GM23338 (cell line): ENCODE measurements around the gene RAD51B. TPM values are rescaled to one million over a fixed set of nuclear protein-coding genes. Genes with fewer than 3 reads are reported as not detected.

Experiments
- ATAC-seq: fragments of 200-7000 bp; cut with Tn5 transposase; 3 replicates; pipeline ENCODE4 v1.9.1; 2020
- DNase-seq: peaks from one replicate; pipeline ENCODE4 v3.0.0-alpha.2; 2015; ENCODE audit warnings: low spot score
- H2AFZ ChIP-seq: fragments of 200-600 bp; sonication (generic); 2 replicates; pipeline ENCODE4 v1.8.0; 2016; ENCODE audit warnings: antibody characterized with exemption, mild to moderate bottlenecking, moderate library complexity
- H3F3A ChIP-seq: fragments of 200-600 bp; sonication (generic); replicated peaks from 2 replicates; pipeline ENCODE4 v1.8.0; 2017; ENCODE audit warnings: antibody characterized with exemption, mixed run types, low read depth
- H3K27ac ChIP-seq: fragments of 200-600 bp; sonication (generic); 2 replicates; pipeline ENCODE4 v1.6.1; 2016; ENCODE audit warnings: low read depth
- H3K27me3 ChIP-seq: fragments of 200-600 bp; sonication (generic); 2 replicates; pipeline ENCODE4 v1.8.0; 2016; ENCODE audit warnings: mild to moderate bottlenecking, mixed run types, moderate library complexity; ENCODE audit not compliant: insufficient read depth
- H3K36me3 ChIP-seq: fragments of 200-600 bp; sonication (generic); 2 replicates; pipeline ENCODE4 v1.8.0; 2016; ENCODE audit warnings: mild to moderate bottlenecking; ENCODE audit not compliant: insufficient read depth
- H3K4me1 ChIP-seq: fragments of 200-600 bp; sonication (generic); 2 replicates; pipeline ENCODE4 v1.8.0; 2016; ENCODE audit warnings: mild to moderate bottlenecking, moderate library complexity; ENCODE audit not compliant: insufficient read depth
- H3K4me2 ChIP-seq: fragments of 200-600 bp; sonication (generic); 2 replicates; pipeline ENCODE4 v1.7.1; 2017; ENCODE audit warnings: mixed run types
- H3K4me3 ChIP-seq: fragments of 200-600 bp; sonication (generic); 2 replicates; pipeline ENCODE4 v1.6.1; 2016; ENCODE audit warnings: mixed run types
- H3K79me2 ChIP-seq: fragments of 200-600 bp; sonication (generic); replicated peaks from 2 replicates; pipeline ENCODE4 v1.8.0; 2017; ENCODE audit warnings: mild to moderate bottlenecking; ENCODE audit not compliant: insufficient read depth
- H3K9me2 ChIP-seq: fragments of 200-600 bp; sonication (generic); 2 replicates; pipeline ENCODE4 v1.8.0; 2017; ENCODE audit not compliant: insufficient read depth
- H4K20me1 ChIP-seq: fragments of 200-600 bp; sonication (generic); replicated peaks from 2 replicates; pipeline ENCODE4 v1.8.0; 2017; ENCODE audit warnings: mild to moderate bottlenecking; ENCODE audit not compliant: insufficient read depth
- H3K27ac Mint-ChIP-seq: 2 replicates; pipeline ENCODE4 v1.8.0; 2020; ENCODE audit warnings: inconsistent platforms, mild to moderate bottlenecking, moderate library complexity, mixed read lengths
- H3K27me3 Mint-ChIP-seq: 3 replicates; pipeline ENCODE4 v1.8.0; 2022; ENCODE audit warnings: low read depth, mild to moderate bottlenecking, moderate library complexity, mixed read lengths, inconsistent platforms; ENCODE audit not compliant: insufficient read depth, poor library complexity
- H3K36me3 Mint-ChIP-seq: 3 replicates; pipeline ENCODE4 v1.8.0; 2021; ENCODE audit warnings: low read depth, mild to moderate bottlenecking, inconsistent platforms, moderate library complexity, mixed read lengths
- H3K4me1 Mint-ChIP-seq: 3 replicates; pipeline ENCODE4 v1.8.0; 2020; ENCODE audit warnings: mild to moderate bottlenecking, inconsistent platforms, mixed read lengths
- H3K4me3 Mint-ChIP-seq: 3 replicates; pipeline ENCODE4 v1.8.0; 2021; ENCODE audit warnings: moderate library complexity, mild to moderate bottlenecking, inconsistent platforms, mixed read lengths
- H3K9me3 Mint-ChIP-seq: 3 replicates; pipeline ENCODE4 v1.8.0; 2020; ENCODE audit warnings: moderate library complexity, mild to moderate bottlenecking, inconsistent platforms, mixed read lengths
- CREB1 ChIP-seq: fragments of 250-450 bp; sonication (Bioruptor Pico); IDR thresholded peaks from 2 replicates; pipeline ENCODE4 v1.5.0; 2020; ENCODE audit warnings: low read depth, mild to moderate bottlenecking, moderate library complexity
- CTCF ChIP-seq, 2 experiments: fragments of 200-600 bp in 1 of 2; sonication (generic) in 1 of 2; conservative IDR thresholded peaks; 2 replicates each; pipeline versions ENCODE4 v1.5.1 to v1.6.1; 2016 to 2017; ENCODE audit warnings: antibody characterized with exemption in 2 of 2, low read depth in 2 of 2, mild to moderate bottlenecking in 2 of 2, moderate library complexity in 1 of 2
- ETS1 ChIP-seq: IDR thresholded peaks from 2 replicates; pipeline ENCODE4 v1.6.1; 2016; ENCODE audit warnings: antibody characterized with exemption
- EZH2 ChIP-seq: fragments of 200-600 bp; sonication (generic); IDR thresholded peaks from one replicate; pipeline ENCODE4 v1.8.0; 2017; ENCODE audit warnings: antibody characterized with exemption, mild to moderate bottlenecking, low read depth; ENCODE audit not compliant: unreplicated experiment
- EZH2phosphoT487 ChIP-seq: fragments of 200-600 bp; sonication (generic); IDR thresholded peaks from one replicate; pipeline ENCODE4 v1.8.1; 2018; ENCODE audit warnings: antibody characterized with exemption; ENCODE audit not compliant: unreplicated experiment
- JUNB ChIP-seq: IDR thresholded peaks from one replicate; pipeline ENCODE4 v1.6.1; 2016; ENCODE audit warnings: antibody characterized with exemption; ENCODE audit not compliant: unreplicated experiment
- NANOG ChIP-seq: IDR thresholded peaks from 2 replicates; pipeline ENCODE4 v1.6.1; 2016; ENCODE audit warnings: antibody characterized with exemption, borderline replicate concordance
- POLR2AphosphoS5 ChIP-seq: IDR thresholded peaks from 2 replicates; pipeline ENCODE4 v1.6.1; 2016; ENCODE audit warnings: antibody characterized with exemption, low read depth
- STAT1 ChIP-seq: IDR thresholded peaks from one replicate; pipeline ENCODE4 v1.6.1; 2016; ENCODE audit warnings: antibody characterized with exemption; ENCODE audit not compliant: unreplicated experiment
- ZNF114 ChIP-seq: fragments of 250-450 bp; sonication (Bioruptor Pico); IDR thresholded peaks from 2 replicates; pipeline ENCODE4 v1.5.0; 2020; ENCODE audit warnings: mild to moderate bottlenecking, moderate library complexity
- ZNF331 ChIP-seq: fragments of 250-450 bp; sonication (Bioruptor Pico); IDR thresholded peaks from 2 replicates; pipeline ENCODE4 v1.5.0; 2020; ENCODE audit warnings: low read depth, mild to moderate bottlenecking, moderate library complexity
- polyA plus RNA-seq: library from polyadenylated mRNA; unstranded; fragments of >200 nt; fragmentation: Nextera tagmentation; extraction: Ambion mirVana; gene quantifications from 2 replicates; pipeline ENCODE4 v1.2.1, GENCODE V29; 2016
- total RNA-seq: library from RNA; depleted of rRNA; stranded (reverse); fragments of >200 nt; shearing (Covaris generic); gene quantifications from 2 replicates; pipeline ENCODE4 v1.2.3, GENCODE V29; 2014
- TF ChIP-seq, protein P1 (sequence below): fragments of 250-450 bp; sonication (Bioruptor Pico); IDR thresholded peaks from 2 replicates; pipeline ENCODE4 v1.5.0; 2020; ENCODE audit warnings: mild to moderate bottlenecking, moderate library complexity
- TF ChIP-seq, protein P2 (sequence below): IDR thresholded peaks from one replicate; pipeline ENCODE4 v1.6.1; 2018; ENCODE audit warnings: antibody characterized with exemption; ENCODE audit not compliant: unreplicated experiment

RAD51B gene
- total and polyA plus RNA-seq, 2 experiments from 2014 or later: 15.7 to 29.1 TPM

- H3K4me1 Mint-ChIP-seq: peaks cover 21% of the 10 kb centered on the region
- H3K27ac Mint-ChIP-seq: no peak overlapping the region
- H3F3A ChIP-seq: no peaks in the 10 kb centered on the region
- peaks cover 9% of the 10 kb centered on the region for H3K4me1 ChIP-seq
- no peak overlapping the region for H3K4me3 Mint-ChIP-seq
- DNase-seq (no peak), ATAC-seq (no peak)
- no peaks in the 10 kb centered on the region for H3K36me3 Mint-ChIP-seq
- H3K27ac ChIP-seq: no peak overlapping the region
- no peaks in the 10 kb centered on the region for H3K36me3 ChIP-seq
- H2AFZ ChIP-seq: 0 out of 2 replicates have a peak overlapping the region, but pooled peaks have one; percentile 19
- no peaks in the 10 kb centered on the region; the same call in 2 of the 3 replicates for H3K9me3 Mint-ChIP-seq
- no peaks in the 10 kb centered on the region for H3K9me2 ChIP-seq
- no peaks in the 10 kb centered on the region for H3K27me3 ChIP-seq
- TF ChIP-seq POLR2AphosphoS5 (no peak), NANOG (no peak), CREB1 (CRISPR knock-in tag) (no peak), ZNF331 (CRISPR knock-in tag) (no peak), ZNF114 (CRISPR knock-in tag) (no peak), ETS1 (no peak), EZH2 (no peak), JUNB (no peak), EZH2phosphoT487 (no peak), CTCF (conservative IDR thresholded peaks at IDR 0.05; ENCODE audit: low read depth in 2 of 2) (no peak), STAT1 (no peak)
- TF ChIP-seq, protein P1, sequence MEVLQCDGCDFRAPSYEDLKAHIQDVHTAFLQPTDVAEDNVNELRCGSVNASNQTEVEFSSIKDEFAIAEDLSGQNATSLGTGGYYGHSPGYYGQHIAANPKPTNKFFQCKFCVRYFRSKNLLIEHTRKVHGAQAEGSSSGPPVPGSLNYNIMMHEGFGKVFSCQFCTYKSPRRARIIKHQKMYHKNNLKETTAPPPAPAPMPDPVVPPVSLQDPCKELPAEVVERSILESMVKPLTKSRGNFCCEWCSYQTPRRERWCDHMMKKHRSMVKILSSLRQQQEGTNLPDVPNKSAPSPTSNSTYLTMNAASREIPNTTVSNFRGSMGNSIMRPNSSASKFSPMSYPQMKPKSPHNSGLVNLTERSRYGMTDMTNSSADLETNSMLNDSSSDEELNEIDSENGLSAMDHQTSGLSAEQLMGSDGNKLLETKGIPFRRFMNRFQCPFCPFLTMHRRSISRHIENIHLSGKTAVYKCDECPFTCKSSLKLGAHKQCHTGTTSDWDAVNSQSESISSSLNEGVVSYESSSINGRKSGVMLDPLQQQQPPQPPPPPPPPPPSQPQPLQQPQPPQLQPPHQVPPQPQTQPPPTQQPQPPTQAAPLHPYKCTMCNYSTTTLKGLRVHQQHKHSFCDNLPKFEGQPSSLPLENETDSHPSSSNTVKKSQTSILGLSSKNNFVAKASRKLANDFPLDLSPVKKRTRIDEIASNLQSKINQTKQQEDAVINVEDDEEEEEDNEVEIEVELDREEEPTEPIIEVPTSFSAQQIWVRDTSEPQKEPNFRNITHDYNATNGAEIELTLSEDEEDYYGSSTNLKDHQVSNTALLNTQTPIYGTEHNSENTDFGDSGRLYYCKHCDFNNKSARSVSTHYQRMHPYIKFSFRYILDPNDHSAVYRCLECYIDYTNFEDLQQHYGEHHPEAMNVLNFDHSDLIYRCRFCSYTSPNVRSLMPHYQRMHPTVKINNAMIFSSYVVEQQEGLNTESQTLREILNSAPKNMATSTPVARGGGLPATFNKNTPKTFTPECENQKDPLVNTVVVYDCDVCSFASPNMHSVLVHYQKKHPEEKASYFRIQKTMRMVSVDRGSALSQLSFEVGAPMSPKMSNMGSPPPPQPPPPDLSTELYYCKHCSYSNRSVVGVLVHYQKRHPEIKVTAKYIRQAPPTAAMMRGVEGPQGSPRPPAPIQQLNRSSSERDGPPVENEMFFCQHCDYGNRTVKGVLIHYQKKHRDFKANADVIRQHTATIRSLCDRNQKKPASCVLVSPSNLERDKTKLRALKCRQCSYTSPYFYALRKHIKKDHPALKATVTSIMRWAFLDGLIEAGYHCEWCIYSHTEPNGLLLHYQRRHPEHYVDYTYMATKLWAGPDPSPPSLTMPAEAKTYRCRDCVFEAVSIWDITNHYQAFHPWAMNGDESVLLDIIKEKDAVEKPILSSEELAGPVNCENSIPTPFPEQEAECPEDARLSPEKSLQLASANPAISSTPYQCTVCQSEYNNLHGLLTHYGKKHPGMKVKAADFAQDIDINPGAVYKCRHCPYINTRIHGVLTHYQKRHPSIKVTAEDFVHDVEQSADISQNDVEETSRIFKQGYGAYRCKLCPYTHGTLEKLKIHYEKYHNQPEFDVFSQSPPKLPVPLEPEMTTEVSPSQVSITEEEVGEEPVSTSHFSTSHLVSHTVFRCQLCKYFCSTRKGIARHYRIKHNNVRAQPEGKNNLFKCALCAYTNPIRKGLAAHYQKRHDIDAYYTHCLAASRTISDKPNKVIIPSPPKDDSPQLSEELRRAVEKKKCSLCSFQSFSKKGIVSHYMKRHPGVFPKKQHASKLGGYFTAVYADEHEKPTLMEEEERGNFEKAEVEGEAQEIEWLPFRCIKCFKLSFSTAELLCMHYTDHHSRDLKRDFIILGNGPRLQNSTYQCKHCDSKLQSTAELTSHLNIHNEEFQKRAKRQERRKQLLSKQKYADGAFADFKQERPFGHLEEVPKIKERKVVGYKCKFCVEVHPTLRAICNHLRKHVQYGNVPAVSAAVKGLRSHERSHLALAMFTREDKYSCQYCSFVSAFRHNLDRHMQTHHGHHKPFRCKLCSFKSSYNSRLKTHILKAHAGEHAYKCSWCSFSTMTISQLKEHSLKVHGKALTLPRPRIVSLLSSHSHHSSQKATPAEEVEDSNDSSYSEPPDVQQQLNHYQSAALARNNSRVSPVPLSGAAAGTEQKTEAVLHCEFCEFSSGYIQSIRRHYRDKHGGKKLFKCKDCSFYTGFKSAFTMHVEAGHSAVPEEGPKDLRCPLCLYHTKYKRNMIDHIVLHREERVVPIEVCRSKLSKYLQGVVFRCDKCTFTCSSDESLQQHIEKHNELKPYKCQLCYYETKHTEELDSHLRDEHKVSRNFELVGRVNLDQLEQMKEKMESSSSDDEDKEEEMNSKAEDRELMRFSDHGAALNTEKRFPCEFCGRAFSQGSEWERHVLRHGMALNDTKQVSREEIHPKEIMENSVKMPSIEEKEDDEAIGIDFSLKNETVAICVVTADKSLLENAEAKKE (CRISPR knock-in tag): no peak
- TF ChIP-seq, protein P2, sequence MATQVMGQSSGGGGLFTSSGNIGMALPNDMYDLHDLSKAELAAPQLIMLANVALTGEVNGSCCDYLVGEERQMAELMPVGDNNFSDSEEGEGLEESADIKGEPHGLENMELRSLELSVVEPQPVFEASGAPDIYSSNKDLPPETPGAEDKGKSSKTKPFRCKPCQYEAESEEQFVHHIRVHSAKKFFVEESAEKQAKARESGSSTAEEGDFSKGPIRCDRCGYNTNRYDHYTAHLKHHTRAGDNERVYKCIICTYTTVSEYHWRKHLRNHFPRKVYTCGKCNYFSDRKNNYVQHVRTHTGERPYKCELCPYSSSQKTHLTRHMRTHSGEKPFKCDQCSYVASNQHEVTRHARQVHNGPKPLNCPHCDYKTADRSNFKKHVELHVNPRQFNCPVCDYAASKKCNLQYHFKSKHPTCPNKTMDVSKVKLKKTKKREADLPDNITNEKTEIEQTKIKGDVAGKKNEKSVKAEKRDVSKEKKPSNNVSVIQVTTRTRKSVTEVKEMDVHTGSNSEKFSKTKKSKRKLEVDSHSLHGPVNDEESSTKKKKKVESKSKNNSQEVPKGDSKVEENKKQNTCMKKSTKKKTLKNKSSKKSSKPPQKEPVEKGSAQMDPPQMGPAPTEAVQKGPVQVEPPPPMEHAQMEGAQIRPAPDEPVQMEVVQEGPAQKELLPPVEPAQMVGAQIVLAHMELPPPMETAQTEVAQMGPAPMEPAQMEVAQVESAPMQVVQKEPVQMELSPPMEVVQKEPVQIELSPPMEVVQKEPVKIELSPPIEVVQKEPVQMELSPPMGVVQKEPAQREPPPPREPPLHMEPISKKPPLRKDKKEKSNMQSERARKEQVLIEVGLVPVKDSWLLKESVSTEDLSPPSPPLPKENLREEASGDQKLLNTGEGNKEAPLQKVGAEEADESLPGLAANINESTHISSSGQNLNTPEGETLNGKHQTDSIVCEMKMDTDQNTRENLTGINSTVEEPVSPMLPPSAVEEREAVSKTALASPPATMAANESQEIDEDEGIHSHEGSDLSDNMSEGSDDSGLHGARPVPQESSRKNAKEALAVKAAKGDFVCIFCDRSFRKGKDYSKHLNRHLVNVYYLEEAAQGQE: no peak
- no peaks in the 10 kb centered on the region for H3K79me2 ChIP-seq
- H3K4me2 ChIP-seq: no peak overlapping the region
- H4K20me1 ChIP-seq: no peaks in the 10 kb centered on the region
- no peaks in the 10 kb centered on the region for H3K27me3 Mint-ChIP-seq
- no peak overlapping the region for H3K4me3 ChIP-seq
These were observed 557.4 kb downstream of the RAD51B start for GRCh38 chr14:68377006-68377405.
